PFSK-1 (cell line): Measurements from ENCODE around the gene CLASP2.

ENCODE experiments used
- FOXP2 ChIP-seq: optimal IDR thresholded peaks from 2 replicates; pipeline ENCODE3; 2011; ENCODE audit warnings: borderline replicate concordance, control low read depth, inconsistent platforms; ENCODE audit not compliant: insufficient read depth; ENCODE audit errors: extremely low read length, extremely low read depth
- POLR2AphosphoS5 ChIP-seq: IDR thresholded peaks from 2 replicates; pipeline ENCODE4 v1.6.1; 2012; ENCODE audit warnings: low read depth, mild to moderate bottlenecking, control low read depth, low read length, moderate library complexity
- SIN3A ChIP-seq: IDR thresholded peaks from 2 replicates; pipeline ENCODE4 v1.6.1; 2012; ENCODE audit warnings: mild to moderate bottlenecking, low read length, moderate library complexity, borderline replicate concordance; ENCODE audit not compliant: insufficient read depth
- TAF1 ChIP-seq: IDR thresholded peaks from 2 replicates; pipeline ENCODE4 v1.6.1; 2012; ENCODE audit warnings: low read length, control low read depth, borderline replicate concordance; ENCODE audit not compliant: insufficient read depth
- TF ChIP-seq, protein P1 (sequence below), 2 experiments: IDR thresholded peaks; 2 replicates each; pipeline versions ENCODE4 v1.6.1 to v1.8.0; 2011 to 2012; ENCODE audit warnings: low read depth in 2 of 2, low read length in 2 of 2, control low read depth in 1 of 2, inconsistent platforms in 1 of 2, mild to moderate bottlenecking in 1 of 2, moderate library complexity in 1 of 2; ENCODE audit not compliant: insufficient read depth in 1 of 2

CLASP2 gene

DNA sequence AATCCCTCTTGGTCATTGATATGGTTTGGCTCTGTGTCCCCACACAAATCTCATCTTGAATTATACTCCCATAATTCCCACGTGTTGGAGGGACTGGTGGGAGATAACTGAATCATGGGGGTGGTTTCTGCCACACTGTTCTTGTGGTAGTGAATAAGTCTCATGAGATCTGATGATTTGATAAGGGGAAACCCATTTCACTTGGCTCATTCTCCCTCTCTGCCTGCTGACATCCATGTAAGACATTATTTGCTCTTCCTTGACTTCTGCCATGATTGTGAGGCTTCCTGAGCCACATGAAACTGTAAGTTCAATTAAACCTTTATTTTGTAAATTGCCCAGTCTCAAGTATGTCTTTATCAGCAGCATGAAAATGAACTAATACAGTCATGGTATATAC, 171.0 kb downstream of the CLASP2 start:
- TF ChIP-seq, protein P1, sequence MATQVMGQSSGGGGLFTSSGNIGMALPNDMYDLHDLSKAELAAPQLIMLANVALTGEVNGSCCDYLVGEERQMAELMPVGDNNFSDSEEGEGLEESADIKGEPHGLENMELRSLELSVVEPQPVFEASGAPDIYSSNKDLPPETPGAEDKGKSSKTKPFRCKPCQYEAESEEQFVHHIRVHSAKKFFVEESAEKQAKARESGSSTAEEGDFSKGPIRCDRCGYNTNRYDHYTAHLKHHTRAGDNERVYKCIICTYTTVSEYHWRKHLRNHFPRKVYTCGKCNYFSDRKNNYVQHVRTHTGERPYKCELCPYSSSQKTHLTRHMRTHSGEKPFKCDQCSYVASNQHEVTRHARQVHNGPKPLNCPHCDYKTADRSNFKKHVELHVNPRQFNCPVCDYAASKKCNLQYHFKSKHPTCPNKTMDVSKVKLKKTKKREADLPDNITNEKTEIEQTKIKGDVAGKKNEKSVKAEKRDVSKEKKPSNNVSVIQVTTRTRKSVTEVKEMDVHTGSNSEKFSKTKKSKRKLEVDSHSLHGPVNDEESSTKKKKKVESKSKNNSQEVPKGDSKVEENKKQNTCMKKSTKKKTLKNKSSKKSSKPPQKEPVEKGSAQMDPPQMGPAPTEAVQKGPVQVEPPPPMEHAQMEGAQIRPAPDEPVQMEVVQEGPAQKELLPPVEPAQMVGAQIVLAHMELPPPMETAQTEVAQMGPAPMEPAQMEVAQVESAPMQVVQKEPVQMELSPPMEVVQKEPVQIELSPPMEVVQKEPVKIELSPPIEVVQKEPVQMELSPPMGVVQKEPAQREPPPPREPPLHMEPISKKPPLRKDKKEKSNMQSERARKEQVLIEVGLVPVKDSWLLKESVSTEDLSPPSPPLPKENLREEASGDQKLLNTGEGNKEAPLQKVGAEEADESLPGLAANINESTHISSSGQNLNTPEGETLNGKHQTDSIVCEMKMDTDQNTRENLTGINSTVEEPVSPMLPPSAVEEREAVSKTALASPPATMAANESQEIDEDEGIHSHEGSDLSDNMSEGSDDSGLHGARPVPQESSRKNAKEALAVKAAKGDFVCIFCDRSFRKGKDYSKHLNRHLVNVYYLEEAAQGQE (IDR thresholded peaks at IDR 0.05; ENCODE audit: insufficient read depth in 1 of 2, low read depth in 2 of 2, low read length in 2 of 2), result no peak
- TF ChIP-seq SIN3A (no peak), FOXP2 (no peak), POLR2AphosphoS5 (no peak), TAF1 (no peak)

DNA sequence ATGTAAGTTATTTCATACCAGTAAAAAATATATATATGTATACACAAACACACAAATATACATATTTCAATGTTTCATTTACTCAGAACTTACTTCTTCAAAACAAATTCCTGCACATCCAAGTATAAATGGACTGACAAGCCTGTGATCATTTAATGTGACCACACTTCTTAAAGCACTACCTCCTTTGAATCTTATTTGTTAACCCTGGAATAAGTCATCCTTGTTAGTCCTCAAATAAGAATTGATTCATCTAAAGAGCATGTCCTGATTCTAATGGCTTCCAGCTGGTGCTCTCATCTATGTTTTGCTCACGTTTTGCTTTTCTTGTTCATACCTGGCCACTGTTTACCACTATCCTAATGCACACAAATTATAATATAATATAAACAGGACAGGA, 173.9 kb downstream of the CLASP2 start:
- no peak for TF ChIP-seq POLR2AphosphoS5
- TF ChIP-seq, protein P1 (IDR thresholded peaks at IDR 0.05; ENCODE audit: insufficient read depth in 1 of 2, low read depth in 2 of 2, low read length in 2 of 2), result no peak
- TF ChIP-seq TAF1, result no peak
- no peak for TF ChIP-seq FOXP2
- TF ChIP-seq SIN3A, result no peak

GRCh38 chr3:33543601-33544000, 174.5 kb downstream of the CLASP2 start:
- TF ChIP-seq FOXP2, result no peak
- no peak for TF ChIP-seq POLR2AphosphoS5
- TF ChIP-seq SIN3A, result no peak
- TF ChIP-seq TAF1, result no peak
- TF ChIP-seq, protein P1 (IDR thresholded peaks at IDR 0.05; ENCODE audit: insufficient read depth in 1 of 2, low read depth in 2 of 2, low read length in 2 of 2), result no peak

GRCh38 chr3:33541918-33542317, 176.1 kb downstream of the CLASP2 start:
- TF ChIP-seq TAF1 (no peak), POLR2AphosphoS5 (no peak), FOXP2 (no peak), SIN3A (no peak)
- TF ChIP-seq, protein P1 (IDR thresholded peaks at IDR 0.05; ENCODE audit: insufficient read depth in 1 of 2, low read depth in 2 of 2, low read length in 2 of 2), result no peak
